NCI-H1436 (cell line): Measurements from ENCODE around the gene DOCK2.
"Not testable (repeated sequence)": the region's sequence is repeated elsewhere in the genome, so short reads cannot be mapped to it uniquely, and the experiment has no call there.

Source experiments
- DNase-seq: peaks from one replicate; lab custom pipeline; 2025; lab: John Stamatoyannopoulos, UW

The DOCK2 gene

DNA sequence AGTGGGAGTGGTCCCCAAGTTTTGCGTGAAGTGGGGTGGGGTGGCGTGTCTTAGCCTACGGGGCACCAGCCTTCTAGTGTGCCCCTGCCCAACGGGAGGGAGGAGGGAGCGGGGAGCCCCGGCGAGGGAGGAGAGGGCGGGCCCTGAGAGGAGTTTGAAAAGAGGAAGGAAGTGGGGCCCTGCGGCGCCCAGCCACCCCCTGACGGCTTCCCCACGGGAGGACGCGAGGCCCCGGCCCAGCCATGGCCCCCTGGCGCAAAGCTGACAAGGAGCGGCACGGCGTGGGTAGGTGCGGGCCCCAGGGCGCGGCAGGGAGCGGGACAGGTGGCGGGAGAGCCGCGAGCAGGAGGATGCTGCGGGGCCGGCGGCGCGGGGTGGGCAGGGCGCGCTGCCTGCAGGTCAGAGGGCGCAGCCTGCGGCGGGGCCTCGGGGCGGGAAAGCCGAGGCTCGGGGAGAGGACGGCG, at the start of gene DOCK2:
TSS of gene DOCK2 (plus strand) at position 191 of the 464 bp plus-strand sequence. CDS start at position 243, 52 bp downstream.
- no peak for DNase-seq

DNA sequence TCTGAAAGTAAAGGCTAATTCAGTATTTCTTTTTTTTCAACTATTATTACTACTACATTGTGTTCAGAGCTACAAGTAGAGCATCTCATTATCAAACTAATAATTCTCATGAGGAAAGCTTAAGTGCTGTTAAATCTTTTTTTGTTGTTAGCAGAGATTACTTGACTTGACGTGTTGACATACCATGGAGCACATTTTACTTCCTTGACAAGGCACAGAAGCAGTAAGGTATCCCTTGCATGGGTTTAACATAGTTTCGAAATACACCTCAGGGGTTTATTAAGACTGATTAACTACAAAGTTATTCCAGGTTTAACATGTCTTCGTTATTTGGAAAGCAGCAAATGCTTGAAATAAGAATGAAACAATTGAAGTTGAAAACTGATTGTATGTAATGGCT, 46.5 kb upstream of the DOCK2 start:
- DNase-seq, result no peak

- DNase-seq, result no peak
These were observed 45.4 kb upstream of the DOCK2 start for GRCh38 chr5:169591636-169592035.

DNA sequence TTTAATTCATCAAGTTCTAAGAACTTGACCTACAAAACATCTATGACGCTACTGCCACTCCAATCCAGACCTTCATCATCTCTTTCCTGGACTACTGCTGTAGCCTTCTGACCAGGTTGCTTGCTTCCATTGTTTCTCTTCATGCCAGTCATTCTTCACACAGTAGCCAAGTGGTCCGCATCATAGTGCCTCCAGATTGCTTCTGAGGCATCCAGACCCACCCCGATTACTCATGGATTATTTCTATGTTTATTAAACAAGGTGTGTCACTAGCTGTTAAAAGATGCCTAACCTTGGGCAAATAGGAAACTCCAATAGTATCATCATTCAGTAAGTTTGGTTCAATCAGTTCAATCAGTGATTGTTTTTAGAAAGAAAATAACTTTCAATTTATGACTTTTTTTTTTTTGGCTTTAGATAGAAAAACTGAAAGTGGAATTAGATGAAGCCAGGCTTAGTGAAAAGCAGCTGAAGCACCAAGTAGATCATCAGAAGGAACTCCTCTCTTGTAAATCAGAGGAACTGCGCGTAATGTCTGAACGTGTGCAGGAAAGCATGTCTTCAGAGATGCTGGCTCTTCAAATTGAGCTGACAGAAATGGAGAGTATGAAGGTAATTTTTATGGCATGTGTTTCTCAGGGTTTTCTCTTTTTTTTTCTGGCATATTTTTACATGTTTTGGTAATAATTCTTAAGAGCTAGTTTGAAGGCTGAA, 44.0 kb upstream of the DOCK2 start:
- DNase-seq, result no peak

- no peak for DNase-seq
These were observed 41.8 kb upstream of the DOCK2 start for GRCh38 chr5:169595172-169595820.

- no peak for DNase-seq
These were observed 37.6 kb upstream of the DOCK2 start for GRCh38 chr5:169599451-169599850.

- DNase-seq, result no peak
These were observed 34.5 kb upstream of the DOCK2 start for GRCh38 chr5:169602535-169602934.

- DNase-seq, result no peak
These were observed 30.8 kb upstream of the DOCK2 start for GRCh38 chr5:169606279-169606678.

GRCh38 chr5:169607882-169608281, 29.2 kb upstream of the DOCK2 start:
- DNase-seq, result no peak

- DNase-seq, result no peak
These were observed 27.4 kb upstream of the DOCK2 start for GRCh38 chr5:169609716-169610115.

DNA sequence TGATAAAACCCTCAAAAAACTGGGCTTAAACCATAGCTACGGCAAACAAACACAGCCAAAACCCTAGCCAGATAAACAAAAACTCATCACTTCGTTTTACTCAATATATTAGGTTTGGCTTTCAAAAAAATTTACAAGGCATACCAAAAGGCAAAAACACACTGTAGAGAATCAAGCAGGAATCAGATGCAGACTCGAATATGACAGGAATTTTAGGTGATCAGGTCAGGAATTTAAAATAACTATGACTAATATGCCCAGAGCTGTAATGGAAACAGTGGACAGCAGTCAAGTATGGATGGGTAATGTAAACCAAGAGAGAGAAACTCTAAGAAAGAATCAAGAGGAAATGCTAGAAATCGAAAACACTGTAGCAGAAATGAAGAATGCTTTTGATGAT, 26.5 kb upstream of the DOCK2 start:
- DNase-seq, result no peak

GRCh38 chr5:169615561-169615960, 21.5 kb upstream of the DOCK2 start:
- no peak for DNase-seq

DNA sequence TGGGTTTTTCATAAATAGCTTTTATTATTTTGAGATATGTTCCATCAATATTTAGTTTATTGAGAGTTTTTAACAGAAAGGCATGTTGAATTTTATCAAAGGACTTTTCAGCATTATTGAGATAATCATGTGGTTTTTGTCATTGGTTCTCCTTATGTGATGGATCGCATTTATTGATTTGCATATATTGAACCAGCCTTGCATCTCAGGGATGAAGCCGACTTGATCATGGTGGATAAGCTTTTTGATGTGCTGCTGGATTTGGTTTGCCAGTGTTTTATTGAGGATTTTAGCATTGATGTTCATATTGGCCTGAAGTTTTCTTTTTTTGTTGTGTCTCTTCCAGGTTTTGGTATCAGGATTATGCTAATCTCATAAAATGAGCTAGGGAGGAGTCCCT, 12.8 kb upstream of the DOCK2 start:
- DNase-seq, result not testable (repeated sequence)

- no peak for DNase-seq
These were observed 10.3 kb upstream of the DOCK2 start for GRCh38 chr5:169626779-169627178.

DNA sequence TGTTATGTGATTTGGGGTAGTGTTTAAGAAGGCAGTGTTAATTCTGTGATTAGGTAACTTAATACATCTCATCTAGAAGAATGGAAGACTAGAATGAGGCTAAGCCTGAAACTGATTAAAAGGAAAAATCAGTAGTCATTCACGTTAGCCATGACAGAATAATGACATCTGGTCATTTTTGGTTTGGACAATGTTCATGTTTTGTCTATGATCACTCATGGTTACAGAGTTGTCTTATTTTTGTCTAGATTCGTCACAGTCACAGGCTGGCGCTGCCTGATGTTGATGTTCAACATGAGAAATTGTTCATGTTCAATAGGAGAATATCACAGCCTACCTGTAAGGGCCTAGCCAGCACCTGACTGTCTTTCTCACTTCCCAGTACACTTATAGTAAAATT, 9.5 kb upstream of the DOCK2 start:
- no peak for DNase-seq

- no peak for DNase-seq
These were observed 8.2 kb upstream of the DOCK2 start for GRCh38 chr5:169628892-169629291.

DNA sequence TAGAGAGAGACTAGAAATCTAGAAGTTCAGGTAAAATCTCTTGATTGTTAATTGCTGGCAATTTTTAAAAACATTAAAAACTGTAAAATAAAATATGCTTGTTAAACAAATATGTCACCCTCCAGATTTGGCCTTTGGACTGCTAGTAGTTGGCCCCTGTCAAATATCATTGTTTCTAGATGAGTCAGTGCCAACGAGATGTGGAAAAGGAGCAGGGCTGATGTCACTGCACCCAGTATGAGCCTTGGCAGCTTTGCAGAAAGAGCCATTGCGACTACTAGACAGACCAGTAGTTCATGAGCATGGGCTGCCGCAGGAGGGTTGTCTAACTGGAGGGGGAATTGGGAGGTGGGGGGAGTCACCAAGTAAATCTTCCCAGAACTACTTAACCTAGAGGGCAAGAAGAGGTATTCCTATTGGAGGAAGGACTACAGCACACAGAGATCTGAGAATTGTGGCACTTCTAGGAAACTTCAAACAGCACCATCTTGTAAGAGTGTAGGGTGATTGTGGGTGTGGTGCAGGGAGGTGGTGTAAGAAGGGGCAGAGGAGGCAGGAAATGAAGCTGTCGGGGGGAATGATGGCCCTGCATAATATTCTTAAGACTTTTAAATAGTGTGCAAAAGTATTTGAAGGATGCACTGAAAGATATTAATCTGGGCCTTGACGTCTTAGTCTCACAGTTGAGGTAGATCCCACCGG, 7.1 kb upstream of the DOCK2 start:
- DNase-seq, result no peak

- no peak for DNase-seq
These were observed 5.7 kb upstream of the DOCK2 start for GRCh38 chr5:169631360-169631759.

GRCh38 chr5:169632946-169633345, 4.1 kb upstream of the DOCK2 start:
- DNase-seq, result no peak

GRCh38 chr5:169634606-169635005, 2.5 kb upstream of the DOCK2 start:
- DNase-seq, result no peak

GRCh38 chr5:169635936-169636335, 1.1 kb upstream of the DOCK2 start:
- DNase-seq, result no peak

DNA sequence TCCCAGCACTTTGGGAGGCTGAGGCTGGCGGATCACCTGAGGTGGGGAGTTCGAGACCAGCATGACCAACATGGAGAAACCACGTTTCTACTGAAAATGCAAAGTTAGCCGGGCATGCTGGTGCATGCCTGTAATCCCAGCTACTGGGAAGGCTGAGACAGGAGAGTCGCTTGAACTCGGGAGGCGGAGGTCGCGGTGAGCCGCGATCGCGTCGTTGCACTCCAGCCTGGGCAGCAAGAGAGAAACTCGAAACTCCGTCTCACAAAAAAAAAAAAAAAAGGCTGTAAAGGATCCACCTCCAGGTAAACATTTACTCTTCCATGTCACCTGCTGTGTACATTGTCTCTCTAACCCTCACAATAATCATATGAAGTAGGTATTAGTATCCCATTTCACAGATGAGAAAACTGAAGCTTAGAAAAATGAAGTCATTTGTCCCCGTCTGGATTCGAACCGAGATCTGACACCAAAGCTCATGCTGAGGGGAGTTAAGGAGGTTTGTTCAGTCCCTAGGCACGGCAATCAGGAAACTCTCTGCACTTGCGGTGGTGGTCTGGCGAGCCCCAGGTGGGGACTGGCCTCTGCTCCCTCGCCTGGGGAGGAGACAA, 494 bp upstream of the DOCK2 start:
- DNase-seq, result no peak
